ENCODE data around the gene SLFN14.
A peak's percentile ranks its signal among the peaks of the same experiment; 100 is the strongest.
"Not testable (repeated sequence)": the region's sequence is repeated elsewhere in the genome, so short reads cannot be mapped to it uniquely, and the experiment has no call there.

Gene SLFN14

DNA sequence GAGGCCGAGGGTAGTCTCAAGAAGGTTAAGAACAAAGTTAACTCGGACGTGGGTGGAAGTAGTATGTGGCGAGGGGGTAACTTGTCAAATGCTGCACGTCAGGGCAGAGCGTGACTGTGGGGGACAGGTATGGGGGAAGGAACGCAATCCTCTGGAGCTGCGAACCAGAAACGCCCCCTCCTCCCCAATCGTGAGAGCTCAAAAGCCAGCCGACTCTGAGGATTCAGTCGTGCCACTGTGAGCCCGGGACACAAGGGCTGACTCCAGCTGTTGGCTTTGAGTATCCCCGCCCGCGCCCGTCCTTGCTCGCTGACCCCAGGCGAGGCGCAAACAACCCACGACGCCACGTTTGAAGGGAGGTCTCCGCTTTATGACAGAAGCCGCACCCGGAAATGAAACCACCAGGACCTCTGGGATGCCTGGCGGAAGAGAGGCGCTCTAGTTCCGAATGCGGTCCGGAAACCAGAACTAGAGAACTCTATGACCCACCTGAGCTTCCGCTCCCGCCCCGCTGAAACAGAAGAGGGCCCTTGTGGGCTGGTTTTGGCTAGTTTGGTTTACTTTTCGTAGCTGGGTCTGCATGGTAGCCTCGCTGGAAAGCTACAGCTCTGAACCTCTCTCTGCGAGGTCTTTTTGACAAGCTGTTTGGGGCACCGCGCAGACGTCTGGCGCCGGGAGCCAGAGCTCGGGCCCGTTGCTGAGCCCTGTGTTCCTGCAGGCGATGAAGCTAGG is 17.7 kb upstream of the SLFN14 start, which contains the start of gene PEX12:
TSS of gene PEX12 (minus strand) at position 375 of the 732 bp plus-strand sequence. CDS start 550 bp downstream, outside the sequence.
- H3K4me3 ChIP-seq (ENCODE audit: low read depth, low read length) = peak within 1 kb of the TSS; percentile 82
- TF ChIP-seq, protein P1, sequence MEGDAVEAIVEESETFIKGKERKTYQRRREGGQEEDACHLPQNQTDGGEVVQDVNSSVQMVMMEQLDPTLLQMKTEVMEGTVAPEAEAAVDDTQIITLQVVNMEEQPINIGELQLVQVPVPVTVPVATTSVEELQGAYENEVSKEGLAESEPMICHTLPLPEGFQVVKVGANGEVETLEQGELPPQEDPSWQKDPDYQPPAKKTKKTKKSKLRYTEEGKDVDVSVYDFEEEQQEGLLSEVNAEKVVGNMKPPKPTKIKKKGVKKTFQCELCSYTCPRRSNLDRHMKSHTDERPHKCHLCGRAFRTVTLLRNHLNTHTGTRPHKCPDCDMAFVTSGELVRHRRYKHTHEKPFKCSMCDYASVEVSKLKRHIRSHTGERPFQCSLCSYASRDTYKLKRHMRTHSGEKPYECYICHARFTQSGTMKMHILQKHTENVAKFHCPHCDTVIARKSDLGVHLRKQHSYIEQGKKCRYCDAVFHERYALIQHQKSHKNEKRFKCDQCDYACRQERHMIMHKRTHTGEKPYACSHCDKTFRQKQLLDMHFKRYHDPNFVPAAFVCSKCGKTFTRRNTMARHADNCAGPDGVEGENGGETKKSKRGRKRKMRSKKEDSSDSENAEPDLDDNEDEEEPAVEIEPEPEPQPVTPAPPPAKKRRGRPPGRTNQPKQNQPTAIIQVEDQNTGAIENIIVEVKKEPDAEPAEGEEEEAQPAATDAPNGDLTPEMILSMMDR (conservative IDR thresholded peaks at IDR 0.05; ENCODE audit: low read depth, low read length) = no peak
- peak; percentile 89 for DNase-seq (ENCODE audit: low read depth)

DNA sequence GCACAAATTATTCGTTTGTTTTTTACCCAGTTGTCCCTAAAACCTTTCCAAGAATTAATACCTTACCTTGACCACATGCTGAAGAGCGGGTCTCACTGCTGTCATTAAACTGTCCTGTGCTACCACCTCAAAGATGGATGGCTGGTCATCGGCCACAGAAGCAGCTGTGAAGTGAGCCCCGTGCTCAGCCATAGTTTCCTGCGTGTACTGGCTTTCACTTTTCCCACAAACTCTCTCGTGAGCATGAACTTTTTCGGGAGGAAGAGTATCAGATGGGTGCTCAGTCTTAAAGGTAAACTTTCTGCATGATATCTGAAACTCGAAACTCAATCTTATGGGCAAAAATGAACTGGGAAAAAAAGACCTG is 17.2 kb upstream of the SLFN14 start:
- H3K4me3 ChIP-seq (ENCODE audit: low read depth, low read length) = peak overlapping the region; percentile 82
- peak; percentile 36 for DNase-seq (ENCODE audit: low read depth)
- TF ChIP-seq, protein P1 (conservative IDR thresholded peaks at IDR 0.05; ENCODE audit: low read depth, low read length) = no peak

DNA sequence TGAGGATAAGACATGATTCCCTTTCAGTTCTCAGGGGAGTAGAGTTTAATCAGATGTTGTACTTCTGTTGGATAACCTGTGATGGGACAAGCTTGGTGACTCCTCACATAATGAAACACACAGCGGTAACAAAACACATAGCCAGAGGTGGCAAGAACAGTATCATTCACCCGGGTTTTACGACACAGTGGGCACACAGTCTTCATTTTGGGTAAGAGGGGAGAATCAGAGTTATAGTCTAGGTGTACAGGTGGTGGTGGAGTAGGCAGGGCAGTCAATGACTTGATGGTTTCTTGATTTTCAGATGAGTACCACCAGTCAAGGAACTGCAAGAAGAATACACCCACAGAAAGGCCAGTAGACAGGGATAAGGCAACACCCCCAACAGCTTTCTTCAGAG is 15.1 kb upstream of the SLFN14 start:
- DNase-seq (ENCODE audit: low read depth) = no peak
- TF ChIP-seq, protein P1 (conservative IDR thresholded peaks at IDR 0.05; ENCODE audit: low read depth, low read length) = no peak
- no peak overlapping the region for H3K4me3 ChIP-seq (ENCODE audit: low read depth, low read length)

DNA sequence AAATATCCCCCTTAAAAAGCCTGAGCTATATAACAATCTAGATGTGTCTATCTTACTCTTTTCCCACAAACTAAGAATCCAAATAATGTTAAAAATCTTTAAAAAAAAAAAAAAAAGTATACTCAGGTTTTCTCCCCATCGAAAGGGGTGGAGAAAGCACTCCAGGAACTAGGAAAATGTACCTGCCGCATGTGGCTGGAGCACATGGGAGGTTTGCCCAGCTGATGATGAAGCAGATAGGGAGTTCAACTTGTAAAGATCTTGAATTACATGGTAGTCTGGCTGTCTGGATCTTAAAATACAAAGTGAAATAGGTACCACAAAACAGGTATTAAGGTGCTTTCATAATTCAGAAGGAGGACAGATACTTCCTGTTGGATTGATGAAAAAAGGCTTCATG is 8.8 kb upstream of the SLFN14 start:
- TF ChIP-seq, protein P1 (conservative IDR thresholded peaks at IDR 0.05; ENCODE audit: low read depth, low read length) = no peak
- H3K4me3 ChIP-seq (ENCODE audit: low read depth, low read length) = no peak overlapping the region

DNA sequence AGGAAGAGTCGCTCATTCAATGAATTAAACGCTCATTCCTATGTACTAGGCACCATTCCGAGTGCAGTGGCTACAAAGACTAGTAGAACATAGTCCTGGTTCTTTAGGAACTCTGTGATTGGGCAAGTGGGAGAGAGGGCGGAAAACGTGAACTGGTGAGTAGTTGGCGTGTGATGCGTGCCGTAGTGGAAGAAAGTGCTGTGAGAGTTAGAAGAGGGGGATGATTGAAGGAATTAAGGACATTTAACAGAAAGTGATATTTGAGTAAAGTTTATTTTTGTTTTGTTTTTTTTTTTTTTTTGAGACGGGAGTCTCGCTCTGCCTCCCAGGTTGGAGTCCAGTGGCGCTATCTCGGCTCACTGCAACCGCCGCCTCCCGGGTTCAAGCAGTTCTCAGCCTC is 7.9 kb upstream of the SLFN14 start:
- TF ChIP-seq, protein P1 (conservative IDR thresholded peaks at IDR 0.05; ENCODE audit: low read depth, low read length) = no peak
- peak overlapping the region; percentile 89 for H3K4me3 ChIP-seq (ENCODE audit: low read depth, low read length)
- peak; percentile 70 for DNase-seq (ENCODE audit: low read depth)

More for the DNA sequence above, 8.8 kb upstream of the SLFN14 start:
- no peak for DNase-seq (ENCODE audit: low read depth)

DNA sequence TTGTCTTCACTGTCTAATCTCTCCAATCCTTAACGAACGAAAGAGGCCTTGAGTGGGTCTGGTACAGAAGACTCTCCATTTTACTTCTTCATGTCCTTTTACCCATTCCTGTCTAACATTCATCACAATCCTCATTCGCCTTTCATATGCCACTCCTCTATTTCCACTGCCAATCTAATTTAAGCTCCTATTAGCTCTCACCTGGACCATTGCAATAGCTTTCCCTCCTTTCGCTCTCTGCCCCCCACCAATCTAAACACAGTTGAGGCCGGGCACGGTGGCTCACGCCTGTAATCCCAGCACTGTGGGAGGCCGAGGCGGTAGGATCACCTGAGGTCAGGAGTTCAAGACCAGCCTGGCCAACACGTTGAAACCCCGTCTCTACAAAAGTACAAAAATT is 6.3 kb upstream of the SLFN14 start:
- DNase-seq (ENCODE audit: low read depth) = no peak
- peak overlapping the region; percentile 89 for H3K4me3 ChIP-seq (ENCODE audit: low read depth, low read length)
- TF ChIP-seq, protein P1 (conservative IDR thresholded peaks at IDR 0.05; ENCODE audit: low read depth, low read length) = no peak

DNA sequence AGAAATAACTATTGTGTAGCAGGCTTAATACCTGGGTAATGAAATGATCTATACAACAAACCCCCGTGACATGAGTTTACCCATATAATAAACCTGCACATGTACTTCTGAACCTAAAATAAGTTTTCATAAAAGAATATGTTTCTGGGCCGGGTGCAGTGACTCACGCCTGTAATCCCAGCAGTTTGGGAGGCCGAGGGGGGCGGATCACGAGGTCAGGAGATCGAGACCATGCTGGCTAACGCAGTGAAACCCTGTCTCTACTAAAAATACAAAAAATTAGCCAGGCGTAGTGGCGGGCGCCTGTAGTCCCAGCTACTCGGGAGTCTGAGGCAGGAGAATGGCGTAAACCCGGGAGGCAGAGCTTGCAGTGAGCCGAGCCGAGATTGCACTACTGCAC is 2.6 kb upstream of the SLFN14 start:
- DNase-seq (ENCODE audit: low read depth); H3K4me3 ChIP-seq (ENCODE audit: low read depth, low read length): not testable (repeated sequence)
